A673 (cell line): ENCODE results near the gene CASZ1. TPM values are rescaled to one million over a fixed set of nuclear protein-coding genes. Genes with fewer than 3 reads are reported as not detected.

ENCODE experiments used
- BruUV-seq: library from RNA; stranded (reverse); fragments of 400-500 nt; replicated peaks from 2 replicates; lab custom pipeline; 2021; lab: Mats Ljungman, UMichigan
- CTCF ChIA-PET: fragments of 300-600 bp; sonication (Branson Sonifier 250); formaldehyde crosslinking; loops from one replicate; lab custom pipeline; 2022; ENCODE audit warnings: antibody characterized with exemption; lab: Charles Lee
- POLR2A ChIA-PET: fragments of 300-600 bp; sonication (Branson Sonifier 250); formaldehyde crosslinking; loops from one replicate; lab custom pipeline; 2022; ENCODE audit warnings: antibody characterized with exemption; ENCODE audit not compliant: low non-redundant PET; lab: Charles Lee
- DNase-seq: peaks from one replicate; pipeline ENCODE4 v3.0.0-alpha.2; 2015; ENCODE audit warnings: low spot score
- H3K27ac ChIP-seq: fragments of 200-600 bp; sonication (generic); 2 replicates; pipeline ENCODE4 v1.5.1; 2016; ENCODE audit warnings: mixed run types, low read depth, mild to moderate bottlenecking, mixed read lengths, antibody characterized with exemption, low read length; ENCODE audit not compliant: poor library complexity, severe bottlenecking
- H3K27me3 ChIP-seq: fragments of 200-600 bp; sonication (generic); replicated peaks from 2 replicates; pipeline ENCODE4 v1.6.1; 2017; ENCODE audit warnings: mixed run types, low read depth, mild to moderate bottlenecking, mixed read lengths, antibody characterized with exemption, low read length; ENCODE audit not compliant: insufficient read depth, poor library complexity
- H3K36me3 ChIP-seq: fragments of 200-600 bp; sonication (generic); 2 replicates; pipeline ENCODE4 v1.6.1; 2016; ENCODE audit warnings: mixed run types, mild to moderate bottlenecking, mixed read lengths, antibody characterized with exemption, low read length; ENCODE audit not compliant: insufficient read depth, poor library complexity, severe bottlenecking
- H3K4me1 ChIP-seq: fragments of 200-600 bp; sonication (generic); 2 replicates; pipeline ENCODE4 v1.6.1; 2017; ENCODE audit warnings: mixed run types, mild to moderate bottlenecking, mixed read lengths, antibody characterized with exemption, low read length; ENCODE audit not compliant: insufficient read depth, poor library complexity, severe bottlenecking
- H3K4me3 ChIP-seq: fragments of 200-600 bp; sonication (generic); 2 replicates; pipeline ENCODE4 v1.5.1; 2016; ENCODE audit warnings: low read depth, mixed run types, mild to moderate bottlenecking, mixed read lengths, low read length; ENCODE audit not compliant: poor library complexity, severe bottlenecking
- H3K9me3 ChIP-seq: fragments of 200-600 bp; sonication (generic); 2 replicates; pipeline ENCODE4 v1.6.1; 2016; ENCODE audit warnings: mixed run types, low read depth, mild to moderate bottlenecking, mixed read lengths, antibody characterized with exemption, low read length; ENCODE audit not compliant: poor library complexity, severe bottlenecking
- EZH2 ChIP-seq: fragments of 200-600 bp; sonication (generic); IDR thresholded peaks from 2 replicates; pipeline ENCODE4 v1.6.1; 2017; ENCODE audit warnings: borderline replicate concordance, low read depth, mild to moderate bottlenecking, mixed read lengths, antibody characterized with exemption, low read length; ENCODE audit not compliant: poor library complexity, severe bottlenecking
- intact Hi-C: fragments of 100-400 bp; cut with micrococcal nuclease; formaldehyde crosslinking; loops from one replicate; pipeline ENCODE4 v1.10.0; 2022; ENCODE audit not compliant: unreplicated experiment
- total RNA-seq: library from RNA; stranded (reverse); gene quantifications from 2 replicates; pipeline ENCODE4 v1.2.3, GENCODE V29; 2021
- TF ChIP-seq, protein P1 (sequence below): fragments of 300-800, 200-600 bp; sonication (generic); conservative IDR thresholded peaks from 2 replicates; pipeline ENCODE4 v1.5.1; 2017; ENCODE audit warnings: low read depth, mild to moderate bottlenecking, antibody characterized with exemption, low read length, moderate library complexity, mixed read lengths

CASZ1 gene
- total RNA-seq, 1 experiment from 2014 or later, result 1.9 TPM

DNA sequence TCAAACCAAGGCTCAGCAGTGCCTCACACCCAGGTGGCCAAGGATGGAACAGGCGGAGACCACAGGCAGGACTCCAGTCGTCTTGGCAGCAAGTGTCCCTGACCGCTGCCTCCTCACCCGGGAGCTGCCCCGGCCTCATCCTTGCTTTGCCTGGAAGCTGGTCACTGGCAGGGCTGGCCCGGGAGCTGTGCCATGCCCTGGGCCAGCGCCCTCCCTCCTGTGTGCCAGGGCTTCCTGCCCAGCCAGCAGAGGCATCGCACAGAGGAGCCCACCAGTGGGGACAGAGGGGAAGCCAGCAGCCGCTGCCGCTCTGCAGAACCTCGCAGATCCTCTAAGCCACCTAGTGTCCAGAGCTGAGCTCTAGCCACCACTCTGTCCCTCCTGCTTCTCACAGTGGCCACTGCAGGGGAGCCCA is 7.8 kb downstream of the CASZ1 start:
- Histone ChIP-seq H3K27me3 (peaks cover 26% of the 10 kb centered on the region), H3K27ac (no peak overlapping the region), H3K9me3 (no peaks in the 10 kb centered on the region)

DNA sequence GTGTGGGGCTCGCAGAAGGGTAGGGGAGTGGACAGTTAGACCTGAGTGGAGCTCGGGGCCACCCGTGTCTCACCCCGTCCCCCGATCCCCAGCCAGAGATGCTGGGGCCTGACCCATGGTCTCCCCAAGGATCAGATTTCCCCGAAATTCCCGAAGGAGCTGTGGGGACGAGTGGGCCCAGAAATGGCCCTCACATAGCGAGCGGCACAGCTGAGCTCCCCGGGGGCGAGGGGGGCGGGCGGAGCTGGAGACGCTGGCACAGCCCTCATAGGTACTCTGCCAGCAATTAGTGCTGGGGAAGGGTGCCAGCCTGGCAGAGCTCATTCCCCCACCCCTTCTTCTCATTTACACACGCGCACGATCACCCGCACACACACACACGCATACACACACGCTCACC is 9.2 kb downstream of the CASZ1 start:
- Histone ChIP-seq H3K27ac (no peak overlapping the region), H3K4me3 (no peak overlapping the region), H3K9me3 (no peaks in the 10 kb centered on the region), H3K27me3 (peaks cover 13% of the 10 kb centered on the region), H3K36me3 (no peaks in the 10 kb centered on the region), H3K4me1 (peaks cover 8% of the 10 kb centered on the region)
- no peak for DNase-seq
- POLR2A ChIA-PET, result no interaction called here
- BruUV-seq, result no TSS peak
- intact Hi-C loops, result no loop called here
- CTCF ChIA-PET, result no interaction called here
- TF ChIP-seq EZH2, result no peak
- TF ChIP-seq, protein P1, sequence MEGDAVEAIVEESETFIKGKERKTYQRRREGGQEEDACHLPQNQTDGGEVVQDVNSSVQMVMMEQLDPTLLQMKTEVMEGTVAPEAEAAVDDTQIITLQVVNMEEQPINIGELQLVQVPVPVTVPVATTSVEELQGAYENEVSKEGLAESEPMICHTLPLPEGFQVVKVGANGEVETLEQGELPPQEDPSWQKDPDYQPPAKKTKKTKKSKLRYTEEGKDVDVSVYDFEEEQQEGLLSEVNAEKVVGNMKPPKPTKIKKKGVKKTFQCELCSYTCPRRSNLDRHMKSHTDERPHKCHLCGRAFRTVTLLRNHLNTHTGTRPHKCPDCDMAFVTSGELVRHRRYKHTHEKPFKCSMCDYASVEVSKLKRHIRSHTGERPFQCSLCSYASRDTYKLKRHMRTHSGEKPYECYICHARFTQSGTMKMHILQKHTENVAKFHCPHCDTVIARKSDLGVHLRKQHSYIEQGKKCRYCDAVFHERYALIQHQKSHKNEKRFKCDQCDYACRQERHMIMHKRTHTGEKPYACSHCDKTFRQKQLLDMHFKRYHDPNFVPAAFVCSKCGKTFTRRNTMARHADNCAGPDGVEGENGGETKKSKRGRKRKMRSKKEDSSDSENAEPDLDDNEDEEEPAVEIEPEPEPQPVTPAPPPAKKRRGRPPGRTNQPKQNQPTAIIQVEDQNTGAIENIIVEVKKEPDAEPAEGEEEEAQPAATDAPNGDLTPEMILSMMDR, result no peak

More for the DNA sequence above, 7.8 kb downstream of the CASZ1 start:
- no peak overlapping the region for H3K4me3 ChIP-seq
- ChIA-PET CTCF (interaction anchor here (1.0 kb wide), 1 partner anchor 275 kb away, joined by 3 read pairs; no protein-coding TSS in a partner anchor), POLR2A (no interaction called here)
- peaks cover 19% of the 10 kb centered on the region for H3K4me1 ChIP-seq
- no peak for DNase-seq
- H3K36me3 ChIP-seq, result no peaks in the 10 kb centered on the region
- BruUV-seq, result no TSS peak
- TF ChIP-seq EZH2, result no peak
- TF ChIP-seq, protein P1, result 0 out of 2 replicates have a peak, but pooled peaks have one; percentile 7
- intact Hi-C loops, result no loop called here

DNA sequence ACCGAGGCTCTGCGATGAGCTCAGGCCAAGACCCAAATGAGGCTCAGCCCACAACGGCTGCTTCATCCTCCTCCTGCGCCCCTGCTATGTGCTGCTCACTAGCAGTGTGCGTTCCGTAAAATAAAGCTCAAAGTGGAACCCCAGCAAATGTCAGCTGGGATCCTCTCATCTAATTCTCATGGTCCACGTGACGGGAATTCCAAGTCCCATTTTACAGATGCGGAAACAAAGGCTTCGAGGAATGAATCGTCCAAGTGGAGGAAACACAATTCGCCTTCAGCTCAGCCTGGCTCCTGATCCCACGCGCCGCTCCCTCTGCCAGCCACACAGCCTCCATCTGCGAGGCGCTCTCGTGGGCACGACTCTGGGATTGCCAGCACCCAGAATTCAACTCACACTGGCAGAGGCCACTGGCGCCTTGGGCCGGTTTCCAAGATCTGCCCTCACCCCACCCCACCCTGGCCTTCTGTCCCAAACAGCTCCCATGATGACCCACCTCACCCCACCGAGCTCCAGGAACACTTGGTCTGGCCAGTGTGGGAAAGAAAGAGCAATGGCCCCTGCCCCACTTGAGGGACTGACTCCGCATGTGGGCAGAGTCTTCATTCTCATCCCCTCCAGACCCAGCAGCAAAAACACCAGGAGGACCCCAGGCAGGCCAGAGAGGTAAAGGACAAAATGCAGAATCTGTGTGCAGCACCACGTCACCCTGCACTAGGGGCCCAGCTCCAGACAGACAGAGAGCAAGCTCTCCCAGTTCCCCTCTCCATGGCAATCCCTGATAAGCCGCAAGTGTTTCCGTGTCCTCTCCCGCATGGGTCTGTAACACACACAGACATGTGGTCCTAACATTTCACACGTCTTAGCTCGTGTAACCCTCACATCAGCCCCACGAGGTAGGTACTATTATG is 10.5 kb downstream of the CASZ1 start:
- intact Hi-C loops, result no loop called here
- H3K27ac ChIP-seq, result no peak overlapping the region
- CTCF ChIA-PET, result no interaction called here
- no TSS peak for BruUV-seq
- H3K4me1 ChIP-seq, result no peaks in the 10 kb centered on the region
- no peaks in the 10 kb centered on the region for H3K9me3 ChIP-seq
- peaks cover 3% of the 10 kb centered on the region for H3K27me3 ChIP-seq
- TF ChIP-seq EZH2, result no peak
- TF ChIP-seq, protein P1, result no peak
- H3K4me3 ChIP-seq, result no peak overlapping the region
- H3K36me3 ChIP-seq, result no peaks in the 10 kb centered on the region
- POLR2A ChIA-PET, result interaction anchor here (0.6 kb wide), 1 partner anchor 1730 kb away, joined by 3 read pairs; no protein-coding TSS in a partner anchor
- DNase-seq, result no peak
